HEK293 (cell line): ENCODE measurements around the gene CTNNBL1.
"Not testable (repeated sequence)": the region's sequence is repeated elsewhere in the genome, so short reads cannot be mapped to it uniquely, and the experiment has no call there.

Source experiments
- CTCF ChIA-PET: fragments of 350-600 bp; formaldehyde crosslinking; extraction: SDS; loops from one replicate; lab custom pipeline; 2021; ENCODE audit warnings: antibody characterized with exemption; lab: Yijun Ruan, JAX
- POLR2A ChIA-PET: fragments of 300-600 bp; formaldehyde crosslinking; extraction: SDS; loops from one replicate; lab custom pipeline; 2020; ENCODE audit warnings: antibody characterized with exemption, inconsistent platforms; lab: Yijun Ruan, JAX
- H3K27ac ChIP-seq: fragments of 200-500 bp; sonication (Bioruptor generic); 2 replicates; pipeline ENCODE4 v1.5.1; 2014; ENCODE audit warnings: low read depth, low read length, control low read depth, inconsistent platforms; ENCODE audit errors: extremely low read depth
- H3K36me3 ChIP-seq, 2 experiments: fragments of 200-500 bp in 1 of 2; sonication (Bioruptor generic) in 1 of 2; 1 replicate in 1 of 2; 2 replicates in 1 of 2; pipeline ENCODE4 v1.5.1; 2014 to 2017; ENCODE audit warnings: inconsistent platforms in 2 of 2, low read length in 2 of 2; ENCODE audit not compliant: control insufficient read depth in 2 of 2, insufficient read depth in 1 of 2
- H3K4me1 ChIP-seq: fragments of 200-500 bp; sonication (Bioruptor generic); 2 replicates; pipeline ENCODE4 v1.5.1; 2014; ENCODE audit warnings: mild to moderate bottlenecking, low read length, inconsistent platforms; ENCODE audit not compliant: control insufficient read depth, insufficient read depth
- H3K4me3 ChIP-seq: 2 replicates; pipeline ENCODE4 v1.5.1; 2011; ENCODE audit warnings: low read depth, mild to moderate bottlenecking, control low read depth, low read length, moderate library complexity
- H3K9me3 ChIP-seq: fragments of 200-500 bp; sonication (Bioruptor generic); 2 replicates; pipeline ENCODE4 v1.5.1; 2014; ENCODE audit warnings: low read depth, low read length, inconsistent platforms; ENCODE audit not compliant: control insufficient read depth, insufficient read depth
- GFI1B ChIP-seq: fragments of 450-650 bp; formaldehyde crosslinking; IDR thresholded peaks from 2 replicates; pipeline ENCODE4 v1.5.1; 2016; ENCODE audit warnings: missing biosample characterization, missing genetic modification characterization
- SCRT2 ChIP-seq: fragments of 450-650 bp; formaldehyde crosslinking; IDR thresholded peaks from 2 replicates; pipeline ENCODE4 v1.5.1; 2016; ENCODE audit warnings: missing biosample characterization, missing genetic modification characterization
- SP3 ChIP-seq: fragments of 450-650 bp; formaldehyde crosslinking; IDR thresholded peaks from 2 replicates; pipeline ENCODE4 v1.5.1; 2016; ENCODE audit warnings: missing biosample characterization, missing genetic modification characterization
- ZBTB11 ChIP-seq: fragments of 450-650 bp; formaldehyde crosslinking; conservative IDR thresholded peaks from 2 replicates; pipeline ENCODE4 v1.5.1; 2016; ENCODE audit warnings: low read depth, missing biosample characterization, missing genetic modification characterization
- ZBTB21 ChIP-seq: fragments of 450-650 bp; formaldehyde crosslinking; IDR thresholded peaks from 2 replicates; pipeline ENCODE4 v1.5.1; 2017; ENCODE audit warnings: missing biosample characterization, missing genetic modification characterization
- ZEB2 ChIP-seq: fragments of 450-650 bp; formaldehyde crosslinking; IDR thresholded peaks from 2 replicates; pipeline ENCODE4 v1.5.1; 2016; ENCODE audit warnings: missing biosample characterization, missing genetic modification characterization
- ZFP3 ChIP-seq: fragments of 450-650 bp; formaldehyde crosslinking; IDR thresholded peaks from 2 replicates; pipeline ENCODE4 v1.5.1; 2016; ENCODE audit warnings: low read depth, missing biosample characterization, missing genetic modification characterization
- ZNF140 ChIP-seq: fragments of 450-650 bp; formaldehyde crosslinking; IDR thresholded peaks from 2 replicates; pipeline ENCODE4 v1.5.1; 2016; ENCODE audit warnings: missing biosample characterization, missing genetic modification characterization
- ZNF184 ChIP-seq: fragments of 450-650 bp; IDR thresholded peaks from 2 replicates; pipeline ENCODE4 v1.5.1; 2018; ENCODE audit warnings: missing biosample characterization, mild to moderate bottlenecking, missing genetic modification characterization
- ZNF37A ChIP-seq: fragments of 450-650 bp; IDR thresholded peaks from 2 replicates; pipeline ENCODE4 v1.5.1; 2018; ENCODE audit warnings: missing biosample characterization, missing genetic modification characterization
- ZNF510 ChIP-seq: fragments of 450-650 bp; formaldehyde crosslinking; IDR thresholded peaks from 2 replicates; pipeline ENCODE4 v1.5.1; 2018; ENCODE audit warnings: mild to moderate bottlenecking, missing genetic modification characterization, missing biosample characterization; ENCODE audit not compliant: insufficient replicate concordance
- ZNF629 ChIP-seq: fragments of 450-650 bp; formaldehyde crosslinking; IDR thresholded peaks from 2 replicates; pipeline ENCODE4 v1.5.1; 2017; ENCODE audit warnings: missing biosample characterization, missing genetic modification characterization
- ZNF654 ChIP-seq: fragments of 450-650 bp; formaldehyde crosslinking; IDR thresholded peaks from 2 replicates; pipeline ENCODE4 v1.5.1; 2016; ENCODE audit warnings: low read depth, missing biosample characterization, missing genetic modification characterization
- ZNF660 ChIP-seq: fragments of 450-650 bp; IDR thresholded peaks from 2 replicates; pipeline ENCODE4 v1.5.1; 2018; ENCODE audit warnings: missing biosample characterization, mild to moderate bottlenecking, missing genetic modification characterization
- ZNF791 ChIP-seq: fragments of 450-650 bp; formaldehyde crosslinking; IDR thresholded peaks from 2 replicates; pipeline ENCODE4 v1.5.1; 2016; ENCODE audit warnings: missing biosample characterization, missing genetic modification characterization
- ZSCAN30 ChIP-seq: fragments of 450-650 bp; IDR thresholded peaks from 2 replicates; pipeline ENCODE4 v1.5.1; 2018; ENCODE audit warnings: missing biosample characterization, mild to moderate bottlenecking, missing genetic modification characterization, moderate library complexity
- TF ChIP-seq, protein P1 (sequence below): fragments of 450-650 bp; formaldehyde crosslinking; IDR thresholded peaks from 2 replicates; pipeline ENCODE4; 2016; ENCODE audit warnings: missing biosample characterization, missing genetic modification characterization
- TF ChIP-seq, protein P2 (sequence below): fragments of 450-650 bp; formaldehyde crosslinking; IDR thresholded peaks from 2 replicates; pipeline ENCODE4 v1.5.1; 2016; ENCODE audit warnings: missing biosample characterization, missing genetic modification characterization, low read depth
- TF ChIP-seq, protein P3 (sequence below): fragments of 450-650 bp; formaldehyde crosslinking; IDR thresholded peaks from 2 replicates; pipeline ENCODE4 v1.5.1; 2016; ENCODE audit warnings: missing biosample characterization, missing genetic modification characterization

CTNNBL1 gene

DNA sequence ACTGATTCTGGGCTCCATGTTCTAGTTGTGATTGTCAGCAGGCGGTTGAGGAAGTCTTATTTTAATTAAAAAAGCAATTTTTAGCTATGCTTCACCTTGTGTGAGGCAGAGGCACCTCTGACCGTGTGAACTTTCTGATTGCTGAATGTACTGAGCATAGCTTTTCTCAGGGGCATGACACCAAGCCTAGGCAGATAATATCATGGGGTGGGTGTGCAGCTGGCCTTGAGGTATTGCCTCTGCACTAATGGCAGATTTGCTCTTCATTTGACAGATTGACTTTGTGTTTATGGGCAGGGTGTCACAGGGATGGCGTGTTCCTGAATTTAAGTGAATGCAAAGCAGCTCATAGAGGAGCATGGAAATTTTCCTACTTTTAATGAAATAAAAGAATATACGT lies 19.6 kb downstream of the CTNNBL1 start (continued):
- TF ChIP-seq ZNF140 = no peak
- no peak for TF ChIP-seq ZNF184

DNA sequence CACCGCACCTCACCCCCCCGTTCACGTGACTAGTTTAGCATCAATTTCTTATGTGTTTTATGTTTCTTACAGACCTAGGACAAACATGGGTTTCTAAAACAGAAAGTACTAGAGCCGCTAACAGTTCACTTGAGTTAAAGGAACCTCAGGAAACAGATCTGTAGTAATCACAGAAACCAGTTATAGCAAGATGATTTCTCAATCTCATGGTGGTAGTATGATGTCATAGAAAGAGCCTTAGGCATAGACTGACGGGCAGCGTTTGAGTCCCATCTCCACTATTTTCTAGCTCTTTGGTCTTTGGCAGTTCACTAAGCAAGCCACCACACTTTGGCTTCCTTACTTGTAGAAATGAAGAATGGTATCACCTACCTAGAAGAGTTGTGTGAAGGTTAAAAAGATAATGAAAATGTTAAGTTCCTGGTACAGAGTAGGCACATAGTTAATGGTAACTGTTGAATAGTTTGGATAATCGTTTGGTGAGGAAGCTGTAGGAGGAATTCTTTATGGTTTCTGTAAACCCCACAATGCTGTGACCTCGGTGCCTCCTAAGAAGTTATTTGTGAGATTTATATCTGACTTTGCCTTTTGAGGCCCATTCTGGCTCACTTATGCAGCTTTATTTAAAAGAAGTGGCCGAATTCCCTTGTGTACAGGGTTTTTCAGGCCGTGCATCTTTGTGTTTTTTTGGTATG lies 21.3 kb downstream of the CTNNBL1 start:
- H3K4me3 ChIP-seq = no peak overlapping the region
- H3K9me3 ChIP-seq = no peaks in the 10 kb centered on the region
- CTCF ChIA-PET = interaction anchor here (0.8 to 1.5 kb wide), 3 partner anchors 12 to 151 kb away, joined by 3 to 5 read pairs (median 4); no protein-coding TSS in a partner anchor
- no peak overlapping the region for H3K27ac ChIP-seq
- H3K4me1 ChIP-seq = peaks cover 11% of the 10 kb centered on the region
- POLR2A ChIA-PET = no interaction called here
- TF ChIP-seq ZNF660 (tag by site-specific recombination) = peak; percentile 90
- no peak for TF ChIP-seq ZNF184
- TF ChIP-seq ZBTB21 = peak; percentile 61; the same call in 1 of the 2 replicates
- no peak for TF ChIP-seq ZEB2 (tag by site-specific recombination)
- TF ChIP-seq, protein P1, sequence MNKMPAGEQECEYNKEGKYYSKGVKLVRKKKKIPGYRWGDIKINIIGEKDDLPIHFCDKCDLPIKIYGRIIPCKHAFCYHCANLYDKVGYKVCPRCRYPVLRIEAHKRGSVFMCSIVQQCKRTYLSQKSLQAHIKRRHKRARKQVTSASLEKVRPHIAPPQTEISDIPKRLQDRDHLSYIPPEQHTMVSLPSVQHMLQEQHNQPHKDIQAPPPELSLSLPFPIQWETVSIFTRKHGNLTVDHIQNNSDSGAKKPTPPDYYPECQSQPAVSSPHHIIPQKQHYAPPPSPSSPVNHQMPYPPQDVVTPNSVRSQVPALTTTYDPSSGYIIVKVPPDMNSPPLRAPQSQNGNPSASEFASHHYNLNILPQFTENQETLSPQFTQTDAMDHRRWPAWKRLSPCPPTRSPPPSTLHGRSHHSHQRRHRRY (tag by site-specific recombination) = no peak
- TF ChIP-seq, protein P2, sequence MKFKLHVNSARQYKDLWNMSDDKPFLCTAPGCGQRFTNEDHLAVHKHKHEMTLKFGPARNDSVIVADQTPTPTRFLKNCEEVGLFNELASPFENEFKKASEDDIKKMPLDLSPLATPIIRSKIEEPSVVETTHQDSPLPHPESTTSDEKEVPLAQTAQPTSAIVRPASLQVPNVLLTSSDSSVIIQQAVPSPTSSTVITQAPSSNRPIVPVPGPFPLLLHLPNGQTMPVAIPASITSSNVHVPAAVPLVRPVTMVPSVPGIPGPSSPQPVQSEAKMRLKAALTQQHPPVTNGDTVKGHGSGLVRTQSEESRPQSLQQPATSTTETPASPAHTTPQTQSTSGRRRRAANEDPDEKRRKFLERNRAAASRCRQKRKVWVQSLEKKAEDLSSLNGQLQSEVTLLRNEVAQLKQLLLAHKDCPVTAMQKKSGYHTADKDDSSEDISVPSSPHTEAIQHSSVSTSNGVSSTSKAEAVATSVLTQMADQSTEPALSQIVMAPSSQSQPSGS (tag by site-specific recombination) = peak; percentile 92
- TF ChIP-seq SCRT2 (tag by site-specific recombination) = peak; percentile 78
- TF ChIP-seq SP3 (tag by site-specific recombination) = no peak
- TF ChIP-seq ZNF629 = peak; percentile 70
- TF ChIP-seq, all 188 proteins: peak for 5
- H3K36me3 ChIP-seq = no peaks in the 10 kb centered on the region

GRCh38 chr20:37721751-37722150 lies 27.9 kb downstream of the CTNNBL1 start:
- H3K36me3 ChIP-seq = no peaks in the 10 kb centered on the region
- ChIA-PET CTCF (interaction anchor here (0.6 to 0.8 kb wide), 3 partner anchors 116 to 500 kb away, joined by 3 to 4 read pairs (median 3); no protein-coding TSS in a partner anchor), POLR2A (no interaction called here)
- 0 out of 2 replicates have a peak, but pooled peaks cover 4% of the 10 kb centered on the region for H3K4me1 ChIP-seq
- H3K4me3 ChIP-seq = no peak overlapping the region
- TF ChIP-seq ZFP3 (tag by site-specific recombination) (no peak), ZNF791 (tag by site-specific recombination) (no peak), ZNF37A (tag by site-specific recombination) (no peak), ZNF184 (peak; percentile 100), ZSCAN30 (tag by site-specific recombination) (no peak)
- TF ChIP-seq, all 188 proteins: peak for 1
- Histone ChIP-seq H3K27ac (no peak overlapping the region), H3K9me3 (no peaks in the 10 kb centered on the region)

GRCh38 chr20:37722312-37722711 lies 28.5 kb downstream of the CTNNBL1 start:
- H3K4me1 ChIP-seq, H3K36me3 ChIP-seq, H3K9me3 ChIP-seq, H3K4me3 ChIP-seq, H3K27ac ChIP-seq, POLR2A ChIA-PET: not testable (repeated sequence)
- CTCF ChIA-PET = interaction anchor here (0.6 to 0.8 kb wide), 2 partner anchors 116 to 500 kb away, joined by 3 to 4 read pairs; no protein-coding TSS in a partner anchor
- peak; percentile 48; the same call in 1 of the 2 replicates for TF ChIP-seq ZNF791 (tag by site-specific recombination)
- TF ChIP-seq, protein P3, sequence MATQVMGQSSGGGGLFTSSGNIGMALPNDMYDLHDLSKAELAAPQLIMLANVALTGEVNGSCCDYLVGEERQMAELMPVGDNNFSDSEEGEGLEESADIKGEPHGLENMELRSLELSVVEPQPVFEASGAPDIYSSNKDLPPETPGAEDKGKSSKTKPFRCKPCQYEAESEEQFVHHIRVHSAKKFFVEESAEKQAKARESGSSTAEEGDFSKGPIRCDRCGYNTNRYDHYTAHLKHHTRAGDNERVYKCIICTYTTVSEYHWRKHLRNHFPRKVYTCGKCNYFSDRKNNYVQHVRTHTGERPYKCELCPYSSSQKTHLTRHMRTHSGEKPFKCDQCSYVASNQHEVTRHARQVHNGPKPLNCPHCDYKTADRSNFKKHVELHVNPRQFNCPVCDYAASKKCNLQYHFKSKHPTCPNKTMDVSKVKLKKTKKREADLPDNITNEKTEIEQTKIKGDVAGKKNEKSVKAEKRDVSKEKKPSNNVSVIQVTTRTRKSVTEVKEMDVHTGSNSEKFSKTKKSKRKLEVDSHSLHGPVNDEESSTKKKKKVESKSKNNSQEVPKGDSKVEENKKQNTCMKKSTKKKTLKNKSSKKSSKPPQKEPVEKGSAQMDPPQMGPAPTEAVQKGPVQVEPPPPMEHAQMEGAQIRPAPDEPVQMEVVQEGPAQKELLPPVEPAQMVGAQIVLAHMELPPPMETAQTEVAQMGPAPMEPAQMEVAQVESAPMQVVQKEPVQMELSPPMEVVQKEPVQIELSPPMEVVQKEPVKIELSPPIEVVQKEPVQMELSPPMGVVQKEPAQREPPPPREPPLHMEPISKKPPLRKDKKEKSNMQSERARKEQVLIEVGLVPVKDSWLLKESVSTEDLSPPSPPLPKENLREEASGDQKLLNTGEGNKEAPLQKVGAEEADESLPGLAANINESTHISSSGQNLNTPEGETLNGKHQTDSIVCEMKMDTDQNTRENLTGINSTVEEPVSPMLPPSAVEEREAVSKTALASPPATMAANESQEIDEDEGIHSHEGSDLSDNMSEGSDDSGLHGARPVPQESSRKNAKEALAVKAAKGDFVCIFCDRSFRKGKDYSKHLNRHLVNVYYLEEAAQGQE (tag by site-specific recombination) = peak; percentile 75
- peak; percentile 86 for TF ChIP-seq ZBTB11 (tag by site-specific recombination)
- TF ChIP-seq GFI1B (tag by site-specific recombination) = peak; percentile 64; the same call in 1 of the 2 replicates
- TF ChIP-seq ZNF140 = peak; percentile 77
- TF ChIP-seq ZNF629 = peak; percentile 57; the same call in 1 of the 2 replicates
- TF ChIP-seq ZNF510 (tag by site-specific recombination) = peak; percentile 72
- TF ChIP-seq ZNF654 (tag by site-specific recombination) = peak; percentile 47
